Breast epithelium (tissue), 4 donors: Measurements from ENCODE around the gene BUB1. TPM values are rescaled to one million over a fixed set of nuclear protein-coding genes. Genes with fewer than 3 reads are reported as not detected.
"Not testable (repeated sequence)": the region's sequence is repeated elsewhere in the genome, so short reads cannot be mapped to it uniquely, and the experiment has no call there.

Source experiments
- DNase-seq, 2 donors: peaks; one replicate each; pipeline ENCODE4 v3.0.0-alpha.2; 2019; ENCODE audit warnings: low spot score in 2 of 2
- H3K27ac ChIP-seq, 2 donors: fragments of 200-600 bp; sonication (generic) in 1 of 2; one replicate each; pipeline ENCODE4 v1.5.1; 2016 to 2019; ENCODE audit warnings: mild to moderate bottlenecking in 1 of 2
- H3K27me3 ChIP-seq, 2 donors: fragments of 200-600 bp; sonication (generic) in 1 of 2; one replicate each; pipeline versions ENCODE4 v1.5.1 to v1.6.0; 2017 to 2019; ENCODE audit warnings: control low read depth in 1 of 2, mild to moderate bottlenecking in 1 of 2
- H3K36me3 ChIP-seq: fragments of 200-600 bp; one replicate; pipeline ENCODE4 v1.5.1; 2019
- H3K4me1 ChIP-seq, 2 donors: fragments of 200-600 bp; sonication (generic); one replicate each; pipeline ENCODE4 v1.5.1; 2016 to 2019; ENCODE audit warnings: control low read depth in 1 of 2
- H3K4me3 ChIP-seq, 3 donors: fragments of 200-600 bp; sonication (generic); 1 replicate in 2 of 3; 2 replicates in 1 of 3; pipeline ENCODE4 v1.5.1; 2016 to 2019; ENCODE audit warnings: mild to moderate bottlenecking in 3 of 3, moderate library complexity in 2 of 3
- H3K9me3 ChIP-seq, 2 donors: fragments of 200-600 bp; sonication (generic) in 1 of 2; one replicate each; pipeline ENCODE4 v1.5.1; 2016 to 2019; ENCODE audit warnings: control low read depth in 1 of 2
- intact Hi-C: fragments of 100-400 bp; cut with DNase I; formaldehyde crosslinking; loops from one replicate; pipeline ENCODE4 v1.15.1; 2023; ENCODE audit warnings: low total_unique reads
- total RNA-seq, 3 donors: library from RNA; depleted of rRNA; stranded (reverse); fragments of >200 nt; gene quantifications; one replicate each; pipeline ENCODE4 v1.1.0, GENCODE V29; 2016

BUB1 gene
- total RNA-seq, 3 donors from 2014 or later = 0.66 to 2.5 (median 2.2) TPM

- H3K4me1 ChIP-seq, DNase-seq, H3K9me3 ChIP-seq, intact Hi-C loops, H3K36me3 ChIP-seq, H3K4me3 ChIP-seq, H3K27ac ChIP-seq, H3K27me3 ChIP-seq: not testable (repeated sequence)
Observed at GRCh38 chr2:110591973-110592372, 85.9 kb downstream of the BUB1 start.

- H3K36me3 ChIP-seq, H3K27ac ChIP-seq, H3K9me3 ChIP-seq, H3K27me3 ChIP-seq, H3K4me1 ChIP-seq, intact Hi-C loops, DNase-seq, H3K4me3 ChIP-seq: not testable (repeated sequence)
Observed at GRCh38 chr2:110589677-110590330, 88.1 kb downstream of the BUB1 start.

GRCh38 chr2:110588520-110588919 lies 89.3 kb downstream of the BUB1 start:
- H3K27me3 ChIP-seq, H3K4me1 ChIP-seq, intact Hi-C loops, H3K36me3 ChIP-seq, H3K9me3 ChIP-seq, H3K4me3 ChIP-seq, H3K27ac ChIP-seq, DNase-seq: not testable (repeated sequence)

Other genes with a start within 250 kb of the BUB1 start
- 1 to 10 TPM in 2 of 3 donors, under 1 TPM in 1; 0.64 to 2.0 (median 1.3) TPM for gene LIMS4, start 205.2 kb downstream of the BUB1 start, total RNA-seq
- gene RGPD6, start 100.8 kb downstream of the BUB1 start, total RNA-seq = 100 to 1,000 TPM in 1 of 3 donors, 10 to 100 TPM in 2; 41.4 to 111 (median 45.9) TPM
- not detected for gene ACOXL, start 54.5 kb upstream of the BUB1 start, total RNA-seq